ENCODE results near the gene SLPI. TPM values are rescaled to one million over a fixed set of nuclear protein-coding genes. Genes with fewer than 3 reads are reported as not detected.

Gene SLPI
- total and polyA plus RNA-seq, 8 donors = 4.4 to 51.1 (median 26.7) TPM

DNA sequence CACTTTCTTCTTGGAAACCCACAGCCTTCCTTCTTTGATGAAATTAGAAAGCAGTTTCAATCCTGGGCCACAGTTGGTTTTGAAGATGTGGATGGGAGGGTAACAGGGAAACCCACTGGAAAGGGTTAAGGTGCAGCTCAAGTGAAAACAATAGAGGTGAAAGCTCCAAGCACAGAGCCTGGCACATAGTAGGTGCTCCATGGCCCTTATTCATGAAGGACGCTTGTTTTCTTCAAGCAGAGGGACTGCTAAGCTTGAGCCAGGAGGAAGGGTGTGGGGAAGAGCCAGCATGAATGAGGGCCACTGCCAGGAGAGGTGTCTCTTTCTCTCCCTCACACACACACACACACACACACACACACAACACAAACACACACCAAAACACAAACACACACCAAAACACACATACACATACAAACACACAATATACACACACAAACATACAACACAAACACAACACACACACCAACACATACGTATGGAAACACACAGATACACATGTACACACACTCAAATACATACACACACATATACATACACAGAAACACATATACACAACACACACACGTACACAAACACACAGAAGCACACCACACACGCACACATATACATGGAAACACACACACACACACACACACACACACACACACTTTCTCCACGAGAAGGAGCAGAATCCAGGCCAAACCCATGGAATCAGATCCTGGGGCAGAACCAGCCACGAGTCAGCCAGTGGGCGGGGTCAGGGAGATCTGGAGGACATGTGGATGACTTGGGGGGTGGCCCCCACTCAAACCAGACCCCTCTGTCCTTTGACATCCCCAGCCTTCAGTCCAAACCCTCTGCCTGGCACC is 28.6 kb upstream of the SLPI start:
- Histone ChIP-seq H3K36me3 (no peaks in the 10 kb centered on the region), H3K27ac (no peak overlapping the region), H3K9me3 (no peaks in the 10 kb centered on the region), H3K4me3 (no peak overlapping the region), H3K4me1 (no peaks in the 10 kb centered on the region), H3K27me3 (no peaks in the 10 kb centered on the region)
- FAIRE-seq = no peak
- DNase-seq = no peak
- ATAC-seq = no peak
- TF ChIP-seq, protein P1, sequence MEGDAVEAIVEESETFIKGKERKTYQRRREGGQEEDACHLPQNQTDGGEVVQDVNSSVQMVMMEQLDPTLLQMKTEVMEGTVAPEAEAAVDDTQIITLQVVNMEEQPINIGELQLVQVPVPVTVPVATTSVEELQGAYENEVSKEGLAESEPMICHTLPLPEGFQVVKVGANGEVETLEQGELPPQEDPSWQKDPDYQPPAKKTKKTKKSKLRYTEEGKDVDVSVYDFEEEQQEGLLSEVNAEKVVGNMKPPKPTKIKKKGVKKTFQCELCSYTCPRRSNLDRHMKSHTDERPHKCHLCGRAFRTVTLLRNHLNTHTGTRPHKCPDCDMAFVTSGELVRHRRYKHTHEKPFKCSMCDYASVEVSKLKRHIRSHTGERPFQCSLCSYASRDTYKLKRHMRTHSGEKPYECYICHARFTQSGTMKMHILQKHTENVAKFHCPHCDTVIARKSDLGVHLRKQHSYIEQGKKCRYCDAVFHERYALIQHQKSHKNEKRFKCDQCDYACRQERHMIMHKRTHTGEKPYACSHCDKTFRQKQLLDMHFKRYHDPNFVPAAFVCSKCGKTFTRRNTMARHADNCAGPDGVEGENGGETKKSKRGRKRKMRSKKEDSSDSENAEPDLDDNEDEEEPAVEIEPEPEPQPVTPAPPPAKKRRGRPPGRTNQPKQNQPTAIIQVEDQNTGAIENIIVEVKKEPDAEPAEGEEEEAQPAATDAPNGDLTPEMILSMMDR (IDR thresholded peaks at IDR 0.05) = no peak
- 60 to 75% methylated on average over 7 of the region's 7 CpGs for WGBS, 2 donors
- intact Hi-C loops (cut with DNase I) = loop anchor here in 1 of 3 donors (10.0 kb wide), 1 partner anchor 158 kb away; the partner anchor contains the start of gene WFDC12

DNA sequence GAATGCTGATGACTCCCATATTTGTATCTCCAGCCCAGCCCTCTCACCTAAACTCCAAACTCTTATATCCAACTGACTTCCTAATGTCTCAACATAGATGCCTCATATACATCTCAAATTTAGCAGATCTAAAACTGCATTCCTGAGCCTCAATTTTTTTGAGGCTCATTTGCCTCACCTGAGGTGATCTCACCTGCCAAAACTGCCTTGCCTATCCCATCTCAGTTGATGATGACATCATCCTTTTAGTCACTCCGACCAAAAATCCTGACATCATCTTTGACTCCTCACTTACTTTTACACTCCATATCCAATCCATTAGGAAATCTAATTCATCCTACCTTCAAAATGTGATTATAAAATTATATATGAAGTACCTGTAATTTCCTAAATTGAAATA is 25.6 kb upstream of the SLPI start:
- TF ChIP-seq, protein P1 (IDR thresholded peaks at IDR 0.05) = no peak
- no peak for FAIRE-seq
- no peak for DNase-seq
- no peaks in the 10 kb centered on the region for H3K36me3 ChIP-seq
- no peaks in the 10 kb centered on the region for H3K9me3 ChIP-seq
- ATAC-seq = no peak
- H3K27me3 ChIP-seq = no peaks in the 10 kb centered on the region
- H3K4me3 ChIP-seq = no peak overlapping the region
- WGBS, 2 donors = 45 to 68% methylated on average over 1 of the region's 1 CpG
- no peak overlapping the region for H3K27ac ChIP-seq
- intact Hi-C loops (cut with DNase I) = loop anchor here in 1 of 3 donors (10.0 kb wide), 1 partner anchor 155 kb away; the partner anchor contains the start of gene WFDC12
- peaks cover 0 to 11% (median 5%) of the 10 kb centered on the region in 3 donors for H3K4me1 ChIP-seq

- 14 to 20% methylated on average over 3 of the region's 3 CpGs for WGBS, 2 donors
- Histone ChIP-seq H3K9me3 (no peaks in the 10 kb centered on the region), H3K27me3 (no peaks in the 10 kb centered on the region), H3K4me3 (no peak overlapping the region), H3K27ac (no peak overlapping the region), H3K4me1 (peaks cover 0 to 12% (median 10%) of the 10 kb centered on the region in 3 donors), H3K36me3 (no peaks in the 10 kb centered on the region)
- FAIRE-seq (no peak), ATAC-seq (peak in 3 of 4 donors; percentile 66 to 85 (median 69)), DNase-seq (peak in 1 of 6 donors; percentile 15)
- TF ChIP-seq, protein P1 (IDR thresholded peaks at IDR 0.05) = no peak
- intact Hi-C loops (cut with DNase I) = no loop called here
Measured at GRCh38 chr20:45275338-45275737, 21.0 kb upstream of the SLPI start.

GRCh38 chr20:45269754-45270270 is 15.4 kb upstream of the SLPI start:
- WGBS, 2 donors = 83 to 86% methylated on average over 4 of the region's 4 CpGs
- Histone ChIP-seq H3K27ac (no peak overlapping the region), H3K9me3 (no peaks in the 10 kb centered on the region), H3K4me1 (peaks cover 0 to 3% (median 0%) of the 10 kb centered on the region in 3 donors), H3K36me3 (no peaks in the 10 kb centered on the region), H3K27me3 (no peaks in the 10 kb centered on the region), H3K4me3 (no peak overlapping the region)
- intact Hi-C loops (cut with DNase I) = no loop called here
- no peak for DNase-seq
- ATAC-seq = no peak
- TF ChIP-seq, protein P1 (IDR thresholded peaks at IDR 0.05) = no peak
- no peak for FAIRE-seq

DNA sequence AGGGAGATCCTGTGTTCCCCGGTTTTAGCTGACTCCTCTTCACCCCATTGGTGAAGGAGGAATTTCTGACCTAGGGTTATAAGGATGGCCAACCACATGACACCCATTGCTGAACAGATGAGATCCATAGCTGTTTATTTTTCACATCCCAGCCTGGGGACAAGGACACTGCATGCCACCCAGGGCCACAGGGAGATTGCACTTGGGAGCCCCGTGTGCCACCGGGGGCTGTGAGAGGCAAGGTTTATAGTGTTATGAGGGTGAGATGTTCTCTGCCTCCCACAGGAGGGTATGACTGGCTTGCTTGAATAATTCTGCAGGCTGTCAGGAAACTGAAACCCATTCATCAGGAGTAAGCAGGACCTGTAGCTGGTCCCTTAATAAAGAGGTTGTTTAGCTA is 14.7 kb upstream of the SLPI start:
- ATAC-seq = no peak

More for the DNA sequence above, 14.7 kb upstream of the SLPI start:
- TF ChIP-seq, protein P1 (IDR thresholded peaks at IDR 0.05) = no peak
- Histone ChIP-seq H3K4me3 (no peak overlapping the region), H3K36me3 (no peaks in the 10 kb centered on the region), H3K27me3 (no peaks in the 10 kb centered on the region), H3K4me1 (no peaks in the 10 kb centered on the region), H3K27ac (no peak overlapping the region), H3K9me3 (no peaks in the 10 kb centered on the region)
- 67 to 80% methylated on average over 3 of the region's 3 CpGs for WGBS, 2 donors
- DNase-seq (no peak), FAIRE-seq (no peak)
- intact Hi-C loops (cut with DNase I) = no loop called here
